Measurements from ENCODE around the gene AGTRAP. TPM values are rescaled to one million over a fixed set of nuclear protein-coding genes. Genes with fewer than 3 reads are reported as not detected.

The AGTRAP gene
- total RNA-seq, 4 donors from 2014 or later, result 35.1 to 93.1 (median 64.2) TPM

- DNase-seq (ENCODE audit: low spot score) (peak; percentile 95), ATAC-seq (ENCODE audit: low FRiP score) (peak; percentile 76)
- TF ChIP-seq CTCF (IDR thresholded peaks at IDR 0.05), result peak in 1 of 3 donors; percentile 74
These were observed 16.5 kb upstream of the AGTRAP start for GRCh38 chr1:11719313-11720032.

DNA sequence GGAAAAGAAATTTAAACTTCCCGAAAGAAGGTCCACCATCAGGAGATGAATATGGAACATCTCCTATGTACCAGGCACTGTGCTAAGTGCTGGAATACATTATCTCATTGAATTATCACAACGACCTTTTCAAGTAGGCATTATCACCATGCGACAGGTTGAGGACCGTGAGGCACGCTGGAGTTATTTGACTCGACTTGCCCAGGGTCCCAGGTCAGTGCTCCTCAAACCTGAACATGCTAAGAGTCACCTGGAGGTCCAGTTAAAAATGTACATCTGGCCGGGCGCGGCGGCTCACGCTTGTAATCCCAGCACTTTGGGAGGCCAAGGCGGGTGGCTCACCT, 15.9 kb upstream of the AGTRAP start:
- no peak for ATAC-seq (ENCODE audit: low FRiP score)
- peak in 1 of 3 donors; percentile 72 for TF ChIP-seq CTCF (IDR thresholded peaks at IDR 0.05)
- no peak for DNase-seq (ENCODE audit: low spot score)

- TF ChIP-seq CTCF (IDR thresholded peaks at IDR 0.05), result no peak
- DNase-seq (ENCODE audit: low spot score) (no peak), ATAC-seq (ENCODE audit: low FRiP score) (no peak)
These were observed 15.4 kb upstream of the AGTRAP start for GRCh38 chr1:11720525-11720924.

DNA sequence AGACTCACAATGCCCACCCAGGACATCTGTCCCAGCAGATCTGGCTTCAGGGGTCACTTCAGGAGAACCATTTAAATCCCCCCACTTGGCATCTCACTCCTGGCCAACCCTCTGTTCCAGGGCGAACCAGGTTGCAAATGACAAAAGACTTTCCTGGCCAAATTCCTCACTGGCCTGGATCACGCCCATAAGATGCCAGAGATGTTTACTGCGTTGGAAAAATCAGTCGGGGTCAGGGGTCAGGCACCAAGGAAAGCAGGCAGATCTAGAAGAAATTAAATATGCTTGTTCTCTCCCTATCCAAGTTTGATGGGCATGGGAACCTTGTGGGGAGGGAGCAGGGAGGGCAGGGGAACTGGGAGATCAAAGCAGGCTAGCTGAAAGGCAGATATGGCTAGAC, 14.6 kb upstream of the AGTRAP start:
- ATAC-seq (ENCODE audit: low FRiP score), result peak; percentile 8
- no peak for TF ChIP-seq CTCF (IDR thresholded peaks at IDR 0.05)
- no peak for DNase-seq (ENCODE audit: low spot score)

DNA sequence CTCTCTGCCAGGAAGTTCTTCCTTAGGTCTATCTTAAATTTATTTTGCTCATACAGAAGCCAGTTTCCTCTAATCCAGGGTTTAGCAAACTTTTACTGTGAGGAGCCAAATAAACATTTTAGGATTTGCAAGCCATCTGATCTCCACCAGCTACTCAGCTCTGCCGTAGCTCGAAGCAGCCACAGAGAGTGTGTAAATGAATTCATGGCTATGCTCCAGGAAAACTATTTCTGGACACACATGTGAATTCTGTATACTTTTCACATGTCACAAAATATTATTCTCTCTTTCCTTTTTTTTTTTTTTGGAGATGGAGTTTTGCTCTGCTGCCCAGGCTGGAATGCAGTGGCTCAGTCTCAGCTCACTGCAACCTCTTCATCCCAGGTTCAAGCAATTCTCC, 13.4 kb upstream of the AGTRAP start:
- no peak for TF ChIP-seq CTCF (IDR thresholded peaks at IDR 0.05)
- ATAC-seq (ENCODE audit: low FRiP score) (no peak), DNase-seq (ENCODE audit: low spot score) (no peak)

DNA sequence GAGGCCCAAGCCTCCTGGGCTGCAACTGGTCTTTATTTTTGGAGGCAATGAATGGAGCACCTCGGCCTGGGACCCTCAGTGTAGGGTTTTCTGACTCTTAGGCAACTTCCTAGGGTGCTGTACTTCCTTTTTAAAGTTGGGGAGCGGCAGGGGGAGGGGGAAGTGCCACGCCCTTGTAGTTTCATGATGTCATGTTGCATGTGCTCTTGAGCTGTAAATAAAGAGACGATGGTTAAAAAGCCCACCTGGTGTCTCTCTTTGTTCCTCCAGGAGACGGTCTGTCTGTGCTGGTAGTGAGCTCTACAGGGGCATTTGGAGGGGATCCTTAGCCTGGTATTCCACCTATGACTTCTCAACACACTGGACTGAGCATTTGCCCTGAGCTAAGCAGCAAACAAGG, 10.3 kb upstream of the AGTRAP start:
- DNase-seq (ENCODE audit: low spot score) (no peak), ATAC-seq (ENCODE audit: low FRiP score) (no peak)
- no peak for TF ChIP-seq CTCF (IDR thresholded peaks at IDR 0.05)

GRCh38 chr1:11727119-11727518, 8.8 kb upstream of the AGTRAP start:
- TF ChIP-seq CTCF (IDR thresholded peaks at IDR 0.05), result no peak
- ATAC-seq (ENCODE audit: low FRiP score) (no peak), DNase-seq (ENCODE audit: low spot score) (no peak)

All from omental fat pad (tissue), 4 donors.